ENCODE results near the gene AK5.

GRCh38 chr1:77382366-77382765 is 100.5 kb downstream of the AK5 start:
- no peak for TF ChIP-seq POLR2A (IDR thresholded peaks at IDR 0.05)
- TF ChIP-seq POLR2AphosphoS5 (IDR thresholded peaks at IDR 0.05; ENCODE audit: insufficient read depth in 1 of 2, low read depth in 1 of 2) = no peak
- TF ChIP-seq CTCF (IDR thresholded peaks at IDR 0.05) = no peak

Data from vagina (tissue), 2 donors.